K562 (cell line): Measurements from ENCODE around the gene LPIN1. TPM values are rescaled to one million over a fixed set of nuclear protein-coding genes. Genes with fewer than 3 reads are reported as not detected.

ENCODE experiments used
- FOXJ2 ChIP-seq: fragments of 200-800 bp; sonication (Bioruptor generic); IDR thresholded peaks from 2 replicates; pipeline ENCODE4 v1.6.1; 2016; ENCODE audit warnings: missing genetic modification characterization, missing compliant biosample characterization
- HCFC1 ChIP-seq: IDR thresholded peaks from 2 replicates; pipeline ENCODE4 v1.6.1; 2012; ENCODE audit warnings: low read depth, low read length, improper control_type of control experiment
- HNRNPK ChIP-seq: fragments of 200-400 bp; formaldehyde crosslinking; IDR thresholded peaks from one replicate; pipeline ENCODE4 v1.6.1; 2018; ENCODE audit warnings: mild to moderate bottlenecking, low read depth, low read length; ENCODE audit not compliant: poor library complexity, severe bottlenecking
- NRF1 ChIP-seq, 2 experiments: fragments of 450-650 bp; IDR thresholded peaks in 1 of 2; conservative IDR thresholded peaks in 1 of 2; 2 replicates each; pipeline ENCODE4 v1.6.1; 2014; ENCODE audit warnings: mild to moderate bottlenecking in 2 of 2
- RAD51 ChIP-seq: fragments of 450-650 bp; IDR thresholded peaks from 2 replicates; pipeline ENCODE4 v1.7.1; 2016; ENCODE audit warnings: low read depth, mild to moderate bottlenecking, borderline replicate concordance
- RFX1 ChIP-seq: fragments of 450-650 bp; IDR thresholded peaks from 2 replicates; pipeline ENCODE4 v1.6.1; 2016; ENCODE audit warnings: mild to moderate bottlenecking, moderate library complexity
- STAT5A ChIP-seq: IDR thresholded peaks from 2 replicates; pipeline ENCODE4 v1.6.1; 2012; ENCODE audit warnings: low read length, inconsistent platforms, borderline replicate concordance
- TBL1XR1 ChIP-seq, 2 experiments: IDR thresholded peaks; 2 replicates each; pipeline ENCODE4 v1.6.1; 2012; ENCODE audit warnings: improper control_type of control experiment in 2 of 2, low read length in 2 of 2, mild to moderate bottlenecking in 1 of 2
- polyA plus RNA-seq, 8 experiments: library from polyadenylated mRNA; depleted of rRNA in 4 of 8; stranded (reverse) in 5 of 8; unstranded in 3 of 8; fragments of >200 nt; fragmentation: Nextera tagmentation in 2 of 8; fragmentation: Illumina TruSeq in 1 of 8; extraction: Ambion mirVana in 2 of 8; extraction: Trizol in 1 of 8; gene quantifications; 2 replicates each; pipeline versions ENCODE4 v1.2.1 to v1.2.3, GENCODE V29; 2011 to 2014; ENCODE audit warnings: inconsistent platforms in 1 of 8, missing spikeins in 1 of 8
- total RNA-seq, 7 experiments: library from RNA; depleted of rRNA in 6 of 7; stranded (reverse); fragments of >200 nt in 6 of 7; fragmentation: Illumina TruSeq in 2 of 7; extraction: Trizol in 2 of 7; gene quantifications; 2 replicates each; pipeline versions ENCODE4 v1.2.1 to v1.2.3, GENCODE V29; 2011 to 2021; ENCODE audit warnings: low replicate concordance in 1 of 7
- TF ChIP-seq, protein P1 (sequence below), 2 experiments: IDR thresholded peaks; 2 replicates each; pipeline ENCODE4 v1.6.1; 2012; ENCODE audit warnings: improper control_type of control experiment in 2 of 2, low read depth in 2 of 2, low read length in 2 of 2, borderline replicate concordance in 1 of 2
- TF ChIP-seq, protein P2 (sequence below): fragments of 450-650 bp; IDR thresholded peaks from 2 replicates; pipeline ENCODE4 v1.6.1; 2016; ENCODE audit warnings: mild to moderate bottlenecking, moderate library complexity
- TF ChIP-seq, protein P3 (sequence below): fragments of 200-800 bp; sonication (Bioruptor generic); IDR thresholded peaks from 2 replicates; pipeline ENCODE4 v1.6.1; 2017; ENCODE audit warnings: missing genetic modification characterization, missing compliant biosample characterization

Gene LPIN1
- total and polyA plus RNA-seq, 9 of the 15 experiments (the other 6 are each of a cell fraction or from before 2014, with no cell fraction given): 9.2 to 84.0 (median 27.8) TPM

DNA sequence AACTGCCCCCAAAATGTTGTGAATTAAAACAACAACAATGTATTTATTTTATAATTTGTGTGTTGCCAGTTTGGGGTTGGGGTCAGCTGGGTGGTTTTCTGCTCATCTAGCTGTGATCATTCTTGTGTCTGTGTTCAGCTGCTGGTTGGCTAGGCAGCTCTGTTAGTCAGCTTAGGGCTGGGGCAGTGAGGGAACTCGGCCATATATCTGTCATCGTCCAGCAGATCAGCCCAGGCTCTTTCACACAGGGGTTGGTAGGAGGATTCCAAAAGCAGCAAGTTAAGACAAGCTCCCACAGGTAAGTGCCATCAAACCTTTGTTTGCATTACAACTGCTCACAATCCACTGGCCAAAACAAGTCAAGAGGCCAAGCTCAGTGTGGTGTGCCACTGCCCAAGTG, 121.5 kb downstream of the LPIN1 start (continued):
- TF ChIP-seq, protein P1, sequence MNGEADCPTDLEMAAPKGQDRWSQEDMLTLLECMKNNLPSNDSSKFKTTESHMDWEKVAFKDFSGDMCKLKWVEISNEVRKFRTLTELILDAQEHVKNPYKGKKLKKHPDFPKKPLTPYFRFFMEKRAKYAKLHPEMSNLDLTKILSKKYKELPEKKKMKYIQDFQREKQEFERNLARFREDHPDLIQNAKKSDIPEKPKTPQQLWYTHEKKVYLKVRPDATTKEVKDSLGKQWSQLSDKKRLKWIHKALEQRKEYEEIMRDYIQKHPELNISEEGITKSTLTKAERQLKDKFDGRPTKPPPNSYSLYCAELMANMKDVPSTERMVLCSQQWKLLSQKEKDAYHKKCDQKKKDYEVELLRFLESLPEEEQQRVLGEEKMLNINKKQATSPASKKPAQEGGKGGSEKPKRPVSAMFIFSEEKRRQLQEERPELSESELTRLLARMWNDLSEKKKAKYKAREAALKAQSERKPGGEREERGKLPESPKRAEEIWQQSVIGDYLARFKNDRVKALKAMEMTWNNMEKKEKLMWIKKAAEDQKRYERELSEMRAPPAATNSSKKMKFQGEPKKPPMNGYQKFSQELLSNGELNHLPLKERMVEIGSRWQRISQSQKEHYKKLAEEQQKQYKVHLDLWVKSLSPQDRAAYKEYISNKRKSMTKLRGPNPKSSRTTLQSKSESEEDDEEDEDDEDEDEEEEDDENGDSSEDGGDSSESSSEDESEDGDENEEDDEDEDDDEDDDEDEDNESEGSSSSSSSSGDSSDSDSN (IDR thresholded peaks at IDR 0.05; ENCODE audit: borderline replicate concordance in 1 of 2, low read depth in 2 of 2, low read length in 2 of 2): 0 out of 4 replicates have a peak, but pooled peaks of 1 of the 2 experiments have one; percentile 15
- TF ChIP-seq RFX1: no peak
- no peak for TF ChIP-seq STAT5A
- peak in 1 of 2 experiments; percentile 11; a peak in 1 of 4 replicates for TF ChIP-seq NRF1 (conservative IDR thresholded peaks at IDR 0.05 in 1 of 2, IDR thresholded peaks at IDR 0.05 in 1 of 2)
- no peak for TF ChIP-seq HCFC1
- TF ChIP-seq TBL1XR1 (IDR thresholded peaks at IDR 0.05; ENCODE audit: low read length in 2 of 2): no peak
- TF ChIP-seq, protein P2, sequence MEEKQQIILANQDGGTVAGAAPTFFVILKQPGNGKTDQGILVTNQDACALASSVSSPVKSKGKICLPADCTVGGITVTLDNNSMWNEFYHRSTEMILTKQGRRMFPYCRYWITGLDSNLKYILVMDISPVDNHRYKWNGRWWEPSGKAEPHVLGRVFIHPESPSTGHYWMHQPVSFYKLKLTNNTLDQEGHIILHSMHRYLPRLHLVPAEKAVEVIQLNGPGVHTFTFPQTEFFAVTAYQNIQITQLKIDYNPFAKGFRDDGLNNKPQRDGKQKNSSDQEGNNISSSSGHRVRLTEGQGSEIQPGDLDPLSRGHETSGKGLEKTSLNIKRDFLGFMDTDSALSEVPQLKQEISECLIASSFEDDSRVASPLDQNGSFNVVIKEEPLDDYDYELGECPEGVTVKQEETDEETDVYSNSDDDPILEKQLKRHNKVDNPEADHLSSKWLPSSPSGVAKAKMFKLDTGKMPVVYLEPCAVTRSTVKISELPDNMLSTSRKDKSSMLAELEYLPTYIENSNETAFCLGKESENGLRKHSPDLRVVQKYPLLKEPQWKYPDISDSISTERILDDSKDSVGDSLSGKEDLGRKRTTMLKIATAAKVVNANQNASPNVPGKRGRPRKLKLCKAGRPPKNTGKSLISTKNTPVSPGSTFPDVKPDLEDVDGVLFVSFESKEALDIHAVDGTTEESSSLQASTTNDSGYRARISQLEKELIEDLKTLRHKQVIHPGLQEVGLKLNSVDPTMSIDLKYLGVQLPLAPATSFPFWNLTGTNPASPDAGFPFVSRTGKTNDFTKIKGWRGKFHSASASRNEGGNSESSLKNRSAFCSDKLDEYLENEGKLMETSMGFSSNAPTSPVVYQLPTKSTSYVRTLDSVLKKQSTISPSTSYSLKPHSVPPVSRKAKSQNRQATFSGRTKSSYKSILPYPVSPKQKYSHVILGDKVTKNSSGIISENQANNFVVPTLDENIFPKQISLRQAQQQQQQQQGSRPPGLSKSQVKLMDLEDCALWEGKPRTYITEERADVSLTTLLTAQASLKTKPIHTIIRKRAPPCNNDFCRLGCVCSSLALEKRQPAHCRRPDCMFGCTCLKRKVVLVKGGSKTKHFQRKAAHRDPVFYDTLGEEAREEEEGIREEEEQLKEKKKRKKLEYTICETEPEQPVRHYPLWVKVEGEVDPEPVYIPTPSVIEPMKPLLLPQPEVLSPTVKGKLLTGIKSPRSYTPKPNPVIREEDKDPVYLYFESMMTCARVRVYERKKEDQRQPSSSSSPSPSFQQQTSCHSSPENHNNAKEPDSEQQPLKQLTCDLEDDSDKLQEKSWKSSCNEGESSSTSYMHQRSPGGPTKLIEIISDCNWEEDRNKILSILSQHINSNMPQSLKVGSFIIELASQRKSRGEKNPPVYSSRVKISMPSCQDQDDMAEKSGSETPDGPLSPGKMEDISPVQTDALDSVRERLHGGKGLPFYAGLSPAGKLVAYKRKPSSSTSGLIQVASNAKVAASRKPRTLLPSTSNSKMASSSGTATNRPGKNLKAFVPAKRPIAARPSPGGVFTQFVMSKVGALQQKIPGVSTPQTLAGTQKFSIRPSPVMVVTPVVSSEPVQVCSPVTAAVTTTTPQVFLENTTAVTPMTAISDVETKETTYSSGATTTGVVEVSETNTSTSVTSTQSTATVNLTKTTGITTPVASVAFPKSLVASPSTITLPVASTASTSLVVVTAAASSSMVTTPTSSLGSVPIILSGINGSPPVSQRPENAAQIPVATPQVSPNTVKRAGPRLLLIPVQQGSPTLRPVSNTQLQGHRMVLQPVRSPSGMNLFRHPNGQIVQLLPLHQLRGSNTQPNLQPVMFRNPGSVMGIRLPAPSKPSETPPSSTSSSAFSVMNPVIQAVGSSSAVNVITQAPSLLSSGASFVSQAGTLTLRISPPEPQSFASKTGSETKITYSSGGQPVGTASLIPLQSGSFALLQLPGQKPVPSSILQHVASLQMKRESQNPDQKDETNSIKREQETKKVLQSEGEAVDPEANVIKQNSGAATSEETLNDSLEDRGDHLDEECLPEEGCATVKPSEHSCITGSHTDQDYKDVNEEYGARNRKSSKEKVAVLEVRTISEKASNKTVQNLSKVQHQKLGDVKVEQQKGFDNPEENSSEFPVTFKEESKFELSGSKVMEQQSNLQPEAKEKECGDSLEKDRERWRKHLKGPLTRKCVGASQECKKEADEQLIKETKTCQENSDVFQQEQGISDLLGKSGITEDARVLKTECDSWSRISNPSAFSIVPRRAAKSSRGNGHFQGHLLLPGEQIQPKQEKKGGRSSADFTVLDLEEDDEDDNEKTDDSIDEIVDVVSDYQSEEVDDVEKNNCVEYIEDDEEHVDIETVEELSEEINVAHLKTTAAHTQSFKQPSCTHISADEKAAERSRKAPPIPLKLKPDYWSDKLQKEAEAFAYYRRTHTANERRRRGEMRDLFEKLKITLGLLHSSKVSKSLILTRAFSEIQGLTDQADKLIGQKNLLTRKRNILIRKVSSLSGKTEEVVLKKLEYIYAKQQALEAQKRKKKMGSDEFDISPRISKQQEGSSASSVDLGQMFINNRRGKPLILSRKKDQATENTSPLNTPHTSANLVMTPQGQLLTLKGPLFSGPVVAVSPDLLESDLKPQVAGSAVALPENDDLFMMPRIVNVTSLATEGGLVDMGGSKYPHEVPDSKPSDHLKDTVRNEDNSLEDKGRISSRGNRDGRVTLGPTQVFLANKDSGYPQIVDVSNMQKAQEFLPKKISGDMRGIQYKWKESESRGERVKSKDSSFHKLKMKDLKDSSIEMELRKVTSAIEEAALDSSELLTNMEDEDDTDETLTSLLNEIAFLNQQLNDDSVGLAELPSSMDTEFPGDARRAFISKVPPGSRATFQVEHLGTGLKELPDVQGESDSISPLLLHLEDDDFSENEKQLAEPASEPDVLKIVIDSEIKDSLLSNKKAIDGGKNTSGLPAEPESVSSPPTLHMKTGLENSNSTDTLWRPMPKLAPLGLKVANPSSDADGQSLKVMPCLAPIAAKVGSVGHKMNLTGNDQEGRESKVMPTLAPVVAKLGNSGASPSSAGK: no peak
- TF ChIP-seq, protein P3, sequence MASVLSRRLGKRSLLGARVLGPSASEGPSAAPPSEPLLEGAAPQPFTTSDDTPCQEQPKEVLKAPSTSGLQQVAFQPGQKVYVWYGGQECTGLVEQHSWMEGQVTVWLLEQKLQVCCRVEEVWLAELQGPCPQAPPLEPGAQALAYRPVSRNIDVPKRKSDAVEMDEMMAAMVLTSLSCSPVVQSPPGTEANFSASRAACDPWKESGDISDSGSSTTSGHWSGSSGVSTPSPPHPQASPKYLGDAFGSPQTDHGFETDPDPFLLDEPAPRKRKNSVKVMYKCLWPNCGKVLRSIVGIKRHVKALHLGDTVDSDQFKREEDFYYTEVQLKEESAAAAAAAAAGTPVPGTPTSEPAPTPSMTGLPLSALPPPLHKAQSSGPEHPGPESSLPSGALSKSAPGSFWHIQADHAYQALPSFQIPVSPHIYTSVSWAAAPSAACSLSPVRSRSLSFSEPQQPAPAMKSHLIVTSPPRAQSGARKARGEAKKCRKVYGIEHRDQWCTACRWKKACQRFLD (CRISPR knock-in tag): no peak
- 0 out of 2 replicates have a peak, but pooled peaks have one; percentile 24 for TF ChIP-seq FOXJ2 (tag)
- TF ChIP-seq RAD51: no peak
- no peak for TF ChIP-seq HNRNPK
